ENCODE data around the gene SSH2.

Gene SSH2

DNA sequence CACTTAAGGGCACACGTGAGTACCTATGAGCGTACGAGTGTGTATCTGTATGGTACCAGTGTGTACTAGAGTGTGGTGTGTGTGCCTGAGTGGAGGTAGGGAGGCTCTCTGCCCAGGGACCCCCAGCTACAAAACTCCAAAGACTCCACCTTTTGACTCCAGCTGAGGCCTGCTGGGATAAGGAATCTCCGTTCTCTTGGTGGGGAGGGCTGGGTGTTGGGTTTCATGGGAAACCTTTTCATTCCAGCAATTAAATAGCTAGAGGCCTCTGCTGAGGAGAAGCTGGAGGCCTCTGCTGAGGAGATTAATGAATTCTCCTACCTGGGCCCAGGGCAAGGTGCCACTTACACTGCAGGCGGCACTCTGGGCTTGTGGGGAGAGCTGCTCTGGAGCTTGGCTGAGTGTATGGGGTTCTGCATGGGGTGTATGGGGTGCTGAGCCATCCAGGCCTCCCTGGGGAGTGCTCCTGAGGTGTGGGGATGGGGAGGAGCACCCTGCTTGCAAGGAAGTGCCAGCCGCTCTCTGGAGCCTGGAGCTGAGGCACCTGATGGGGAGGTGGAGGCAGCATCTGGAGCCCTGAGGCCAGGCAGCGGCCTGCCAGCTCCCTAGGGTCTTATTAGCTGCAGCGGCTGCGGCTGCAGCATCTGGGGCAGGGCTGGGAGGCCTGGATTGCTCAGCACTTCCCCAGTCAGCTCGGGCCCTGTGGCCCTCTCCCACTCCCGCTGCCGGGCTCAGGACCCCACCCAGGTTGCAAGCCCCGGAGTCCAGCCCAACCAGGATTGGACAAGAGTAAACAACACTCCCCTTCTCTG lies 332.5 kb downstream of the SSH2 start:
- no peak for DNase-seq

DNA sequence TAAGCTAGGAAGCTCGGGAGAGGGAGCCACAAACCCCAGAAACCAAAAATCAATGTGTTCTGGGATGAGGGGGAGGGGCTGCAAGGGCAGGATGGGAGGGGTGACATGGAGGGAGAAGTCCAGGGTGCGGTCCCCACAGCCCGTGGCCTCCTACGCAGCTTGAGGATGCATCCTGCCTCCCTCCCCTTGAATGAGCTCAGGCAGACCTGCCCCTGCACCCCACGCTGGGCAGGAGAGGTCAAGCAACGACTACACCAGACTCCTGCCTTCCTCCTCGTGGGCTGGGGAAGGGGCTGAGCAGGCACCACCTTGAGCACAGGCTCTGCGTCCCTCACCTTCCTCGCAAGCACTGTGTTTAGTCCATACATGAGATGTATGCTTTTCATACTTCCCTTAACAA lies 333.2 kb downstream of the SSH2 start:
- no peak for DNase-seq

DNA sequence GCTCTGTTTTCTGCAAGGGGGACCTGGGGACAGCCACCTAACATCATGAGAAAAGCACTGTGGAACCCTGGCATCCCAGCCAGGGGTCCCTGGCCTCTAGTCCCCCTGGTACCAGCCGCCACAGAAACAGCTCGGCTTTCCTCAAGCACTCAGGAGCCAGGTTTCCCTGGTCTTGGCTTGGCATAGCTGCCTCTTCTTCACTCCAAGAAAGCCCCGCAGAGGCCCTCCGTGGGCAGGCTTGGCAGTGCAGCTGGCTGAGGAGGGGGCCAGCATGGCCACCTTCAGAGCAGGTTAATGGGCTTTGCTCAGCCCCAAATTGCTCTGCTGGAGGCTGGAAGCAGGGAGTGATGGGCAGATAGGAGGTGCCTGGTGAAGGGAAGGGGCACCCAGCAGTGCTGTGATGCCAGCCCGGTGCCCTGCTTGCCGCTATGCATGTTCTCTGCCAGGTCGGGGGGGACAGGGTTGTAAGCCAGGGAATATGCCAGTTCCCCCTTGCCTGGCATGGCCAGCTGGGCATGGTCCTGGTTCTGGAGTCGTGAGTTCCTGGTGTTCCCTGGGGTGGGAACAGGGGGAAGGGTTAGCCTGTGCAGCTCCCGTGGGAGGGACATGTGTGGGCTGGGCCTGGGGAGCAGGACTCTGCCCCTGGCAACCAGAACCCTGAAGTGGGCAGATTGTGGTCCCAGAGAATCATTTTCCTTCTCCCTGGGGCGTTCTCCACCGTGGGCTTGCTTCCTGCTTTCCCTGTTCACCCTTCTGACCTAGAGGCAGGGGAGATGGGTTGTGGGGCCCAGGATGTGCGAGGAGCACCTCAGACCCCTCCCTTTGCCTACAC lies 333.9 kb downstream of the SSH2 start:
- no peak for DNase-seq

DNA sequence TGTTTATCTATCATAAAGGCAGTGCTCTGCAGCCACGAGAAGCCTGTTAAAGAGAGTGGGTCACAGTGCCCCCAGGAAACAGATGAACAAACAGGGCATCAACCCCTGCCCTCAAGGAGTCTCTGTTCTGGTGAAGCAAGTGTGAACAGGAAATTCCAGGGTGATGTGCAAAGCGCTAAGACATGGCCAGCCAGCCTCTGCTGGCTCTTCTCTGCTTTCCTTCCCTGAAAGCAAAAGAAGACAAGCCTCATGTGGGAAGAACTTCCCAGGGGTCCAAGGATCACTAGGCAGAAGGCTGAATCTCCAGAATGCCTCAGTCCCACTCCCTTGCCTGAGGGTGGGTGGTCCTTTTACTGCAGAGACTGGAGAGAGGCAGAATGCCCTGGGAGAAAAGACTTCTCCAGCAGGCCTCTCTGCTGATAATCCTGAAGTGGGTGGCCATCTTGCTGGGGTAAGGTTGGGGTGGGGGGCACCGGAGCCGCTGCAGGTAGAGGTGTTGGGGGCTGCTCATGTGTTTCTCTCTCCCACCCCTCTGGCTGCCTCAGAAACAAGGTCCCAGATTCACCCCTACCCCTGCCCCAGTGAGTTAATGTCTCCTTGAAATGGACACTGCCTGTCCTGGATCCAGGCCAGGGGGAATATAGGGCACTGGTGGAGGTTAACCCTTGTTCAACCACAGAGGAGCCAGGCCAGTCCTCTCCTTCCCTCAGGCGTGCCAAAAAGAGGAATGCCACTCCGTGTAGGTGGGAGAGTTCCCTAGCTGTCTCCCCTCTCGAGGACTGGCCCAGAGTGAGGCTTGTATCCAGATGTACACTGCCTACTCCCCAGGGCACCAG lies 334.7 kb downstream of the SSH2 start:
- no peak for DNase-seq

DNA sequence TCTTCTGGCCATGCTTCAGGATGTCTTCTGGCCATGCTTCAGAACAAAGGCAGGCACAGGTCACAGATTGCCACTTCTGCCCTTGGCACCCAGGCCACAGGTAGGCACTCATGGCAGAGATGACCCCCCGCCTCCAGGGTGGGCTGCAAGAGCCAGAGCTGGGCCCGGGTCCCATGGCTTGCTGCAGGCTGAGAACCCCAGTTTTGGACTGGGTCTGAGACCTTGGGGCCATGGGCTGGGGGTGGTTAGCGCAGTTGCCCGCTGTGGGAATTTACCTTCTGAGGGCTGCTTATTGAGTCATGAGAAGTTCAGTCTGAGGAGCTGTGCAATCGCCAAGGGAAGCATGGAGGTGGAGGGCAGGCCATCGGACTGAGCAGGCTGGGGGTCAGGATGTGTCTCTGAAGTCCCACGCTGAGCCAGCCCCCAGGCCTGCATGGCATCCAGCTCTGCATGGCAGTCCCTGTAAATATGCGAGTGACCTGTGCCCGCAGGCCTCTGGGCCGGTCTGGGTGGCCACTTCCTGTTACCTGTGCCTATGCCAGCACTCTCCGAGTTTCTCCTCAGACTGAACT lies 335.4 kb downstream of the SSH2 start:
- DNase-seq, result no peak

DNA sequence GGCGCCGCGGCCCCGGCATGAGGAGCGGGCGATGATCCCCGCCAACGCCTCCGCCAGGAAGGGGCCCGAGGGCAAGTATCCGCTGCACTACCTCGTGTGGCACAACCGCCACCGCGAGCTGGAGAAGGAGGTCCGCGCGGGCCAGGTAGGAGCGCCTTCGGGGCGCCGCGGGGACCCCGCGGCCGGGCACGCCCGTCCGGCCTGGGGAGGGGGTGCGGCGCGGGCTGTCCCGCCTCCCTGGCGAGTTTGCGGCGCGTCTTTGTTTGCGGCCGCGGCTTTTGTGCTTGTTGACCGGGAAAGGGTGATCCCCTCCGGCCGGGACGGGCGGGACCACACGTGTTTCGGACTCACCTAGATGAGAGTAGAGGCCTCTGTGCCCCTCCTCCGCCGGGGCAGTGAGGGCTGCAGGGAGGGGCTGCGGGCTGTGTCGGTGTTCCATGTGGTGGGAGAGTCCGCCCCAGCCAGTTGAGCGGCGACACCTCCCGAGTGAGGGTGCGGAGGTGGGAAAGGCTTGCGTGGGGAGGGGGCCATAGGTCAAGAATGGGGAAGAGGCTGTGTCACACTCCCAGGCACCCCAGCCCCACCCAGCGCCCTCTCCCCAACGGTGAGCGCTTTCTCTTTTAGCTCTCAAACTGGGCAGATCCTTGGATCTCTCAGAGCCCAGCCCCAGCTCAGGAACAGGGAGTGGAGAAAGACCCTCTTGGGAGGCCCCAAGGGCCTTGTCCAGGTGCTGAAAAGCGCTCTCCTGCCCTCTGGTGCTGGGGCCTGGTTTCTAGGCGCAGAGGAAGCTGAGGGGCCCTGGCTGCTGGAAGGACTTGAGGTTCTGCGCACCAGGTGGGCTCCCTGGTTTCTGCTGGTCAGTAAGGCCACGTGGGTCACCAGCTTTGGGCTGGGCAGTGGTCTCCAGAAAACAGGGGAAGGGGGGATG lies 336.2 kb downstream of the SSH2 start:
- DNase-seq, result no peak

DNA sequence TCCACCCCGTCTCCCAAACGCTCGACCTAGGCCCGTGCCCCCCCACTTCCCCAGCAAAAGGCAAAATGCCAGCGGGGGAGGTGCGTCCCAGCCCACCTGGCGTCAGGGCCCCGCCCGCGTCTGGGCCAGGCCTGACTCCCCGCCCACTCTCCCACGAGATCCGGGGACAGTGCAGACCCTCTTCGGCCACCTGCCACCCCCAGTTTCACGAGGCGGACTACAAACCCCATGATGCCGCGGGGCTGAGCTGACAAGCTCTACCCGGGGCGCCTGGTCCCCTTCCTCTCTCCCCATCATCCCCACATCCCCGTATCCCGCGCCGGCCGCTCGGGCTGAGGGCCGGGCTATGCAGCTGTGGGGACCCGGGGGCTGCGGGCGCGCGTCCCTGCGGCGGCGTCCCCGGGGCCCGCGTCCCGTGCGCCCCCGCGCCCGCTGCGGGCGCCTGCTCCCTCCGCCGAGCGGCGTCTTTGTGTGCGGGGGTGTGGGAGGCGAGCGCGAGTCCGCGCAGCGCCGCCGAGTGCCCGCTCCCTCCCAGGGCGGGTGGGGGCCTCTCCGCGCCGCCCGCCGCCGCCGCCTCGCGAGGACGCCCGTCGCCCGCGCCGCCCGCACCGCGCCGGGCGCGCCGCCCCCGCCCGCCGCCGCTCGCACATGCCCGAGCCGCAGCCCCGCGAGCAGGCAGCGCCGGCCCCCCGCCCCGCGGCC lies 337.0 kb downstream of the SSH2 start, which contains the start of gene ANKRD13B:
Gene ANKRD13B, plus strand, starts transcription at position 283 of the 702 bp plus-strand sequence. CDS start 490 bp downstream, outside the sequence.
- DNase-seq, result no peak

DNA sequence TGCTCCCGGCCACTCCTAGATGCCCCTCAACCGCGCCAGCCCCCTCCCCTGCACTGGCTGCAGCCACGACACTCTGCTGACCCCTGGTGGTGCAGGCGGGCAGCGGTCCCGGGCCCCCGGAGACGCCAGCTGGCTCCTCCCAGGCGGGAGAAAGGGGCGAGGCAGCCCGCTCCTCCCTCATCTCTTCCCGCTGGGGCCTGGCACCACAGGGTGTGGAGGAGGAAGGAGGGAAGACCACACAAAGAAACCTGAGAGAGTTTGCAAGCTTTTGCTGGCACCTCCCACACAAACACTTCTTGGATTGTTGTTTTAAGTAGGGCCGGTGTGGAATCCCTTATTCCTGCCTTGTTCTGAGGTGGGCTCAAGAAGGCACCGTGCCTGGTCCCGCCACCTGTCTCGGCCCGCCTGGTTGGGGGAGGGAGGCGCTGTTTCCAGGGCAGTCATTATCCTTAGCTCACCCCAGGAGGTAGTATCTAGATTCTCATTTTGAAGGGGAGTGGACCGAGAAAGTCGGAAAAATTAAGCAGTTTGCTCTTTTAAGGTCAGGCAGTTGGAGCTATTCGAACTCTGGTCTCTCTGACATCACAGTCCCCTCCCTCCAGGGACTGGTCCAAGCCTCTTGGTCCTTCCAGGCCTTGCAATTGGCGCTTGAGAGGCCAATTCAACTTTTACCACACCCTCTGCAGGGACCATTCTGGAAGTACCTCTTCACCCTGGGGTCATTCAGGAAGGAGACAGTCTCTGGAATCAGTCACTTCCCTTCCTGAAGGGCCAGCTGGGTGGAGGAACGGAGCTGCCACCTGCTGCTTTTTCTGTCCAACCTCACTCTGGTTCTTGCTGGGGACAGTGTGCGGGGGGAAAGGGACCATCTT lies 338.1 kb downstream of the SSH2 start:
- no peak for DNase-seq

DNA sequence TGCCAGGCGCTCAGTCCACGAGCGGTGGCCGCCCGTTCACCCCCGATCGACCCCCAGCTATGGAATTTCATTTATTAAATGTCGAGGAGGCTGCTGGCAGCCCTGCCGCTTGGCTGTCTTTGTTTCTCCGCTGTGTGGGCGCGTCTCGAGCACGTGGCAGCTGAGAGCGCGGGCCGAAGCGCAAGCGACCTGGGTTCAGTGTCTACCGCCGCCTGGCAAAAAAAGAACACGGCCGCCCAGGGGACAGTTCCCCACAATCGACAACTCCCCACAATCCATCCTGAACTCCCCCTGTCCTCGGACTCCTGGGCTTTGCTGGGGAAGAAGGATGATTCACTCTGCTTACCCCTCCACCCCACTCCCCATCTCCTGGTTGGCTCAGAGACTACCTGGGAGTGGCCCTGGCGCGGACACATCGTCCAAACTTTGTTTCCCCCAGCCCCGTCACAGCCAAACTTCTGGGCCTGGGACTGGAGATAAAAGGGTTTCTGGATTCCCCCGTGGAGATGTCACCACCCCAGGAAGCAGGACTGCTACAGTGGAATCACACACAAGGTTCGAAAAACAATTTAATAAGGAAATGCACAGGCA lies 338.8 kb downstream of the SSH2 start:
- no peak for DNase-seq

DNA sequence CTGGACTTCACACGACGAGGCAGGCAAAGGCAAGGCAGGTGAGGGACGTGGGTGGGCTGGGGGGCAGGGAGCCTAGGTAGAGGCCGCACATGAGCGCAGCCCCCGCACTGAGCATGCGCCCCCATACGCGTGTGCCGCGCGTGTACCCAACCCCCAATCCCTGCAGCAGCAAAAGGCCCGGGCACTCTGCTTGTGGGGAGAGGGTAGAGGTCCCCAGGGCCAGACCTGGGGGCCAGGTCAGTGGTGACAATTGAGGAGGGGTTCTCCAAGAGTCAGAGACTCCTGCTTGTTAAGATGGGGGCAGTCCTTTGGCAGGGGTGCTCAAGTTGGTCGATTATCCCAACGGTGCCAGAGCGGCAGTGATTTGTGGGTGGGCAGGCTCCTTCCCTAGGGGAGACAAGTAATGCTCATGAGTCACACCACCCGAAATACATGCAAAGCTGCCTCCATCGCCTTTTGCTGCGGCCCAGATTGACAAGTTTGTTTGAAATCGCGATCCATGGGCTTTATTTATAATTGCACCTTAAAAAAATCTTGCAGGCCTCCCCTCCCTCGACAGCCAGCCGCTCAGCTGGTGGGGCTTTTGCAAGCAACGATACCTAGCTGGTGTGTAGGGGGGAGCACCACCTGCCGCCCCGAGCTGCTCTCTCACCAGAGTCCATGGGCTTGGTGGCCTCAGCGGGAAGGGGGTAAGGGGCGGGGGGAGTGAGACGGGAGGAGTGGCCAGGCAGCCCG lies 339.4 kb downstream of the SSH2 start:
- DNase-seq, result no peak

DNA sequence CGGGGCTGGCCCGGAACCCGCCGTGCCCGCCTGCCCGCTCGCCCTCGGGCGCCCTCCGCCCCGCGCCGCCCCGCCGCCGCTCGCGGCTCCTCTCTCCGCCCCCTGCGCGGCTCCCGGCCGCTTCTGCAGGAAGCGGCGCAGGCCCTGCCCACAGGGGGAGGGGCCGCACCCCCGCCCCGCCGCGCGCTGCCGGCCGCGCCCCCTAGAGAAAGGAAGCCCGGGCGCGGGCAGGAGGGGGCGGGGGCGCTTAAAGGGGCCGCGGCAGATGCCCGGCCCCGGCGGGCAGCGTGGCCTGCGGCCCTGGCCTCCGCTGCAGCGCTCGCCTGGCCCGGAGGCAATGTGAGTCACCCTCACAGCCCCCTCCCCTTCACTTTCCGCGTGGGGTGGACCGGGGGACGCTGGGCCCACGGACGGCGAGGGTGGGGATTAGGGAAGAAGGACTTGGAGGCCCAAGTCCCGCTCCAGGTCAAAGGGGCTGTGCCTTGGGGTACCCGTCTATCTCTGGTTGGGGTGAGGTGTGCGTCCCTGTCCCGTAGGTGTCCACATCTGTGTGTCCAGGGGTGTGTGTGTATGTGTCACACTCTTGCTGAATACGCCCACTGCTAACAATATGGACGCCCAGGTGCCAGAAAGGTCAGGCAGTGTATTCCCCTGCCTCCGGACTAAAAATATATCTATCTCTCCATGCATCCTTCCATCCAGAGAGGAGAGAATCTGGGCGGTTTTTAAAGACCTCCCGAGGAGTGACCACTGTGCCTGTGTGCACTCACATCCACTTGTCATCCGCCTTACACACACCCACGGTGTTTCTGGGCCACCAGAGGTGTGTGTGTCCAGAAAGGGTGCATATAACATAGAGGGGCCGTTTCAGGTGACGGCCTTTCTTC lies 340.3 kb downstream of the SSH2 start, which contains the start of gene GIT1:
Gene GIT1, minus strand, starts transcription at position 125 of the 887 bp plus-strand sequence. CDS start 270 bp downstream, outside the sequence.
- no peak for DNase-seq

DNA sequence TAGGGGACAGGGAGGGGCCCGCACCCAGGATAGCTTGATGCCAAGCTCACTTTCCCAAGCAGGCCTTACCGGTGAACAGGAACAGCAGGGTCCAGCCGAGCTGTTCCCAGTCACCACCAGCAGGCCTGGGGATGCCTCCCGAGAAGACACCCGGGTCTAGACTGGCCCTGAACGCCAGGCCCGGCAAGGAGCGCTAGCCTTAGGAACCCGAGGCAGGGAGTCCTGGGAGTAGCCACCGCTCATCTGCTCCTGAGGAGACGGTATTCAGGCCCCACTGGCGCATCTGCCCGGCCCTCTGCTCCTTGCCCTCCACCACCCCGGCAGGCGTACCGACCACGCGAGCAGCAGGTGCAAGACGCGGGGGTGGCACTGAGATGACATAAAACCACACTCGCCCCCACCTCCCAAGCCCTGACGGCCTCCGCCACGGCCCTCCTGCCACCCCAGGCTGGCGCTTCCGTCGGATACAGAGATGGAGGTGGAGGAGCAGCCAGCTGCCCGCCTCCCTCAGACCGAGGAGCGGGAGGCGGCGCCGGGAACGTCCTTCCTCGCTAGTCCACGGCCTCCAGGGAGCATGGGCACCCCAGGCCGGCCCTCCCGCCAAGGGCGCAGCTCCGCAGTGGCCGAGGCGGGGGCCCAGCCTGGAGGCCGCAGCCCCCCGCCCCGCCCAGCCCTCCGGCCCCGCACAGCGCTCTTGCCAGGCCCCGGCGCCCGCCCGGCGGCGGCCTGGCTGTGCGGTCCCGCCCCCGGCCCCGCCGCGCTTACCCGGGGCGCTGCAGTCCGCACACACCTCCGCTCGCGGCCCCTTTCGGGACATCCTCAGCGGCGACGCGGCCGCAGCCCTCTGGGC lies 341.2 kb downstream of the SSH2 start:
- DNase-seq, result no peak

DNA sequence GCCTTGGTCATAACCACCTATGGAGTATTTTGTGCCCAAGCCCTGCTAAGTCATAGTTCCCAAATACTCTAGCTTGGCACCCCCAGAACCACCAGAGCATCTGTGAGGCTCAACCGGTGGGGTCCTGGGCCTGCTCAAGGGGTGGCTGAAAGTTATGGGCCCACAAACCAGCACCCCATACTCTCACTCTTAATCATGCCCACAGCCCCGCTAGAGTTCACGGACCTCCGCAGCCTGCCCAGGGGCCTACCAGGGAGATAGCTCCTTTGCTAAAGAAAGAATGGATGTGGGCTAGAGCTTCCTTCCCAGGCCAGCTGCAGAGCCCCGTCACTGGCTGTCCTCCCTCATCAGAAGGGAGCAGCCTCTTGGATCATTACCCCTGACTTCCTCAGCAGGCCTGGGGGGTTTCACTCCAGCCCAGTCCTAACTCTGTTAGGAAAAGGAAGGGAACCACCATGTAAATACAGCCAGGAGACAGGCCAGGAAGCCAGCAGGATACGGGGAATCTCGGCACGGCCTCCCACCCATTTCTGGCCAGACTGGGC lies 341.9 kb downstream of the SSH2 start:
- DNase-seq, result no peak

DNA sequence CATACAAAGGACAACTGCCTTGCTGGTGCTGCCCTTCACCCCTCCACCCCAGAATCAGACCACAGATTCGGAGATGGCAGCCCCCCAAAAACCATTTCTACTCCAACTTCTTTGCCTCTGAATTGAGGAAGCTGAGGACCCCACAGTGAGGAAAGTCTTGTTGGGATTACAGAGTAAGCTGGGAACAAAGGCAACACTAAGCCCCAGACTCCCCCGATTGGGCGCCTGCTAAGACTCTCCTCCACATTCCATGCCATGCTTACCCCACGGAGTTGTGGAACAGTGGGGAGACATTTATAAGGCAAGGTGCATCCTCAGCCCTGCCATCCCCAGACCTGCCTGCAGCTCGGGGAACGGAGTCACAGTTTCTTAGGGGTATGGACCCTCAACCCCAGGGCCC lies 342.4 kb downstream of the SSH2 start:
- DNase-seq, result no peak

DNA sequence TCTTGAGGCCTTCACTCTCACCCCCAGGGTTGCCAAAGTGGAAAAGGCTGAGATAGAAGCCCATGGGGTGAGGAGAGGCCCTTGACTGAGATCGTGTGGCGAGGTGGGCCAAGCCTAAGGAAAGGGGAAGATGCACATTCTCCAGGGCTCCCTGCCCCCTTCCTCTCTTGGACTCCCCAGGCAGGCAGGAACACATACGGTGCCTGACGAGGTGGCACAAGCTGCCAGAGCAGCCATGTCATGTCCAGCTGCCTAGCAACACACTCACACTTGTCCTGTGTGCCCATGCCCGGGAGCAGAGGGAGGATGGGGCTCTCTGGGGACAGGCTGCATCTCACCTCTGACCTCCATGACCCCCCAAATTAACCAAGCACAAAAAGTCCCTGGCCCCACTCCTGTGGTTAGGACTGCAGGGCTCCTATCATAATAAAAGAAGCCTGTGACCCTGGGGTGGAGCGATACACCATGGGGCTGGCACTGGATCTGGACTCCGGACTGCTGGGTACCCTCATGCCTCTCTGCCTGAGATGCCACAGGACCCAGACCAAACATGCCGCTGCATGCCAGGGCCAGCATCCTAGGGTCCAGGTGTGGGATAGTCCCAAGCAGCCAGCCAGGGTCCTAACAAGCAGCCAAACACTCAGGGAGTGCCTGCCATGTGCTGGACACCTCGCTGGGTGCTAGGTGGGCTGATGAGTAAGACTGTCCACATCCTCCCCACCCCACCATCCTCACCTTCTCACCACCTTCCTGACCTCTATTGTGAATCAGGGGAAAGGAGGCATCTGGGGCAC lies 343.2 kb downstream of the SSH2 start:
- no peak for DNase-seq

Measured in SIG-M5 (cell line).